ENCODE measurements around the gene PSMD11. TPM values are rescaled to one million over a fixed set of nuclear protein-coding genes. Genes with fewer than 3 reads are reported as not detected.

The PSMD11 gene
- total and polyA plus RNA-seq, 7 experiments from 2014 or later: 60.1 to 112 (median 70.4) TPM

GRCh38 chr17:32492648-32493289 lies 48.5 kb downstream of the PSMD11 start:
- Mint-ChIP-seq H3K27ac (peak overlapping the region; percentile 79 to 99 (median 92)), H3K9me3 (no peaks in the 10 kb centered on the region)
- intact Hi-C loops (cut with micrococcal nuclease): loop anchor here in 1 of 2 donors (1.0 kb wide), 1 partner anchor 11 kb away; no protein-coding TSS in a partner anchor

GRCh38 chr17:32493571-32493970 lies 49.3 kb downstream of the PSMD11 start:
- ATAC-seq: no peak
- peak overlapping the region in 5 of 10 donors; percentile 21 to 98 (median 32) for H3K4me3 Mint-ChIP-seq
- intact Hi-C loops (cut with micrococcal nuclease): no loop called here
- H3K27ac ChIP-seq (ENCODE audit: low read depth, low read length): no peak overlapping the region
- peaks cover 0 to 7% (median 4%) of the 10 kb centered on the region in 3 experiments for H3K36me3 ChIP-seq (ENCODE audit: control insufficient read depth in 2 of 3, insufficient read depth in 3 of 3, low read length in 3 of 3)
- H3K9me3 ChIP-seq (ENCODE audit: control insufficient read depth in 2 of 3, low read length in 3 of 3): no peaks in the 10 kb centered on the region
- H3K27ac Mint-ChIP-seq: peak overlapping the region in 6 of 9 donors; percentile 41 to 96 (median 86)
- no peaks in the 10 kb centered on the region for H3K27me3 ChIP-seq (ENCODE audit: control insufficient read depth in 2 of 2, insufficient read depth in 2 of 2, low read length in 2 of 2)
- ChIA-PET CTCF (no interaction called here), POLR2A (interaction anchor here (11.5 to 12.2 kb wide), 2 partner anchors 7 to 24 kb away, joined by 191 to 382 read pairs; no protein-coding TSS in a partner anchor)
- H3K9me3 Mint-ChIP-seq: no peaks in the 10 kb centered on the region
- H3K27me3 Mint-ChIP-seq: no peaks in the 10 kb centered on the region
- H3K4me1 Mint-ChIP-seq: peaks cover 37 to 90% (median 64%) of the 10 kb centered on the region in 7 donors
- no peak for DNase-seq
- H3K36me3 Mint-ChIP-seq: peaks cover 0 to 11% (median 3%) of the 10 kb centered on the region in 5 donors
- H3K4me3 ChIP-seq (ENCODE audit: low read length): no peak overlapping the region
- H3K4me1 ChIP-seq (ENCODE audit: control insufficient read depth in 2 of 2, insufficient read depth in 2 of 2, low read length in 2 of 2): peaks cover 23 to 73% of the 10 kb centered on the region in 2 donors

More at GRCh38 chr17:32492648-32493289, 48.5 kb downstream of the PSMD11 start:
- Histone ChIP-seq H3K9me3 (ENCODE audit: control insufficient read depth in 2 of 3, low read length in 3 of 3) (no peaks in the 10 kb centered on the region), H3K27ac (ENCODE audit: low read depth, low read length) (peak overlapping the region; percentile 59), H3K4me1 (ENCODE audit: control insufficient read depth in 2 of 2, insufficient read depth in 2 of 2, low read length in 2 of 2) (peaks cover 31 to 81% of the 10 kb centered on the region in 2 donors), H3K27me3 (ENCODE audit: control insufficient read depth in 2 of 2, insufficient read depth in 2 of 2, low read length in 2 of 2) (no peaks in the 10 kb centered on the region), H3K36me3 (ENCODE audit: control insufficient read depth in 2 of 3, insufficient read depth in 3 of 3, low read length in 3 of 3) (peaks cover 0 to 14% (median 12%) of the 10 kb centered on the region in 3 experiments), H3K4me3 (ENCODE audit: low read length) (no peak overlapping the region)
- Mint-ChIP-seq H3K4me3 (peak overlapping the region in 8 of 10 donors; percentile 56 to 98 (median 74)), H3K4me1 (peaks cover 40 to 90% (median 71%) of the 10 kb centered on the region in 7 donors), H3K36me3 (peaks cover 0 to 16% (median 9%) of the 10 kb centered on the region in 5 donors), H3K27me3 (no peaks in the 10 kb centered on the region)
- DNase-seq (no peak), ATAC-seq (peak; percentile 48)
- ChIA-PET POLR2A (interaction anchor here (0.6 to 12.2 kb wide), 3 partner anchors 8 to 44 kb away, joined by 3 to 382 read pairs (median 191); no protein-coding TSS in a partner anchor), CTCF (interaction anchor here (1.9 to 2.0 kb wide), 2 partner anchors 20 to 31 kb away, joined by 4 to 9 read pairs; no protein-coding TSS in a partner anchor)

GRCh38 chr17:32493976-32494513 lies 49.7 kb downstream of the PSMD11 start:
- POLR2A ChIA-PET: interaction anchor here (1.2 to 12.2 kb wide), 3 partner anchors 7 to 23 kb away, joined by 4 to 382 read pairs (median 191); no protein-coding TSS in a partner anchor
- Mint-ChIP-seq H3K36me3 (peaks cover 0 to 8% (median 0%) of the 10 kb centered on the region in 5 donors), H3K4me3 (peak overlapping the region in 6 of 10 donors; percentile 25 to 82 (median 54)), H3K27me3 (no peaks in the 10 kb centered on the region), H3K4me1 (peaks cover 36 to 89% (median 59%) of the 10 kb centered on the region in 7 donors), H3K27ac (peak overlapping the region in 7 of 9 donors; percentile 38 to 78 (median 52)), H3K9me3 (no peaks in the 10 kb centered on the region)
- H3K36me3 ChIP-seq (ENCODE audit: control insufficient read depth in 2 of 3, insufficient read depth in 3 of 3, low read length in 3 of 3): peaks cover 0 to 5% (median 3%) of the 10 kb centered on the region in 3 experiments
- no peak overlapping the region for H3K27ac ChIP-seq (ENCODE audit: low read depth, low read length)
- CTCF ChIA-PET: no interaction called here
- DNase-seq (no peak), ATAC-seq (no peak)
- no peaks in the 10 kb centered on the region for H3K27me3 ChIP-seq (ENCODE audit: control insufficient read depth in 2 of 2, insufficient read depth in 2 of 2, low read length in 2 of 2)
- H3K9me3 ChIP-seq (ENCODE audit: control insufficient read depth in 2 of 3, low read length in 3 of 3): no peaks in the 10 kb centered on the region
- H3K4me3 ChIP-seq (ENCODE audit: low read length): no peak overlapping the region
- intact Hi-C loops (cut with micrococcal nuclease): no loop called here
- H3K4me1 ChIP-seq (ENCODE audit: control insufficient read depth in 2 of 2, insufficient read depth in 2 of 2, low read length in 2 of 2): peaks cover 19 to 69% of the 10 kb centered on the region in 2 donors

GRCh38 chr17:32494621-32495358 lies 50.5 kb downstream of the PSMD11 start:
- peaks cover 0 to 5% (median 0%) of the 10 kb centered on the region in 3 experiments for H3K36me3 ChIP-seq (ENCODE audit: control insufficient read depth in 2 of 3, insufficient read depth in 3 of 3, low read length in 3 of 3)
- Mint-ChIP-seq H3K4me1 (peaks cover 29 to 82% (median 52%) of the 10 kb centered on the region in 7 donors), H3K36me3 (peaks cover 0 to 1% (median 0%) of the 10 kb centered on the region in 5 donors), H3K9me3 (no peaks in the 10 kb centered on the region), H3K4me3 (peak overlapping the region in 4 of 10 donors; percentile 25 to 66 (median 55)), H3K27me3 (no peaks in the 10 kb centered on the region), H3K27ac (peak overlapping the region in 4 of 9 donors; percentile 38 to 78 (median 53))
- H3K27ac ChIP-seq (ENCODE audit: low read depth, low read length): no peak overlapping the region
- no peak for DNase-seq
- H3K4me3 ChIP-seq (ENCODE audit: low read length): no peak overlapping the region
- POLR2A ChIA-PET: interaction anchor here (1.1 to 2.4 kb wide), 4 partner anchors 14 to 25 kb away, joined by 4 to 13 read pairs (median 6); no protein-coding TSS in a partner anchor
- no peak for ATAC-seq
- peaks cover 19 to 61% of the 10 kb centered on the region in 2 donors for H3K4me1 ChIP-seq (ENCODE audit: control insufficient read depth in 2 of 2, insufficient read depth in 2 of 2, low read length in 2 of 2)
- CTCF ChIA-PET: interaction anchor here (1.3 kb wide), 2 partner anchors 11 to 30 kb away, joined by 3 to 4 read pairs; no protein-coding TSS in a partner anchor
- intact Hi-C loops (cut with micrococcal nuclease): no loop called here
- no peaks in the 10 kb centered on the region for H3K9me3 ChIP-seq (ENCODE audit: control insufficient read depth in 2 of 3, low read length in 3 of 3)
- H3K27me3 ChIP-seq (ENCODE audit: control insufficient read depth in 2 of 2, insufficient read depth in 2 of 2, low read length in 2 of 2): no peaks in the 10 kb centered on the region

- peaks cover 23 to 82% (median 49%) of the 10 kb centered on the region in 7 donors for H3K4me1 Mint-ChIP-seq
- ChIA-PET POLR2A (interaction anchor here (0.8 to 10.3 kb wide), 7 partner anchors 7 to 37 kb away, joined by 3 to 191 read pairs (median 5); partner anchors contain the start of gene CDK5R1), CTCF (interaction anchor here (1.3 kb wide), 2 partner anchors 12 to 29 kb away, joined by 3 to 4 read pairs; no protein-coding TSS in a partner anchor)
- no peaks in the 10 kb centered on the region for H3K27me3 Mint-ChIP-seq
- peak overlapping the region in 3 of 9 donors; percentile 24 to 78 (median 70) for H3K27ac Mint-ChIP-seq
- Histone ChIP-seq H3K4me1 (ENCODE audit: control insufficient read depth in 2 of 2, insufficient read depth in 2 of 2, low read length in 2 of 2) (peaks cover 19 to 54% of the 10 kb centered on the region in 2 donors), H3K9me3 (ENCODE audit: control insufficient read depth in 2 of 3, low read length in 3 of 3) (no peaks in the 10 kb centered on the region), H3K36me3 (ENCODE audit: control insufficient read depth in 2 of 3, insufficient read depth in 3 of 3, low read length in 3 of 3) (no peaks in the 10 kb centered on the region), H3K27me3 (ENCODE audit: control insufficient read depth in 2 of 2, insufficient read depth in 2 of 2, low read length in 2 of 2) (no peaks in the 10 kb centered on the region), H3K27ac (ENCODE audit: low read depth, low read length) (no peak overlapping the region), H3K4me3 (ENCODE audit: low read length) (no peak overlapping the region)
- ATAC-seq (peak; percentile 36), DNase-seq (no peak)
- no peaks in the 10 kb centered on the region for H3K36me3 Mint-ChIP-seq
- no peaks in the 10 kb centered on the region for H3K9me3 Mint-ChIP-seq
- intact Hi-C loops (cut with micrococcal nuclease): no loop called here
- peak overlapping the region in 2 of 10 donors; percentile 23 to 59 for H3K4me3 Mint-ChIP-seq
Measured at GRCh38 chr17:32495359-32496231, 51.3 kb downstream of the PSMD11 start.
